Endothelial cell (in vitro differentiated cells): ENCODE measurements around the gene CBLB. TPM values are rescaled to one million over a fixed set of nuclear protein-coding genes. Genes with fewer than 3 reads are reported as not detected.
A peak's percentile ranks its signal among the peaks of the same experiment; 100 is the strongest.

Experiments
- DNase-seq: peaks from one replicate; pipeline ENCODE4 v3.0.0; 2021; ENCODE audit warnings: low spot score
- H3K27ac Mint-ChIP-seq: one replicate; pipeline ENCODE4 v1.8.0; 2021; ENCODE audit warnings: mixed read lengths, inconsistent platforms; ENCODE audit not compliant: unreplicated experiment
- H3K27me3 Mint-ChIP-seq: one replicate; pipeline ENCODE4 v1.8.0; 2021; ENCODE audit warnings: mild to moderate bottlenecking, moderate library complexity, mixed read lengths, inconsistent platforms; ENCODE audit not compliant: unreplicated experiment
- H3K36me3 Mint-ChIP-seq: one replicate; pipeline ENCODE4 v1.8.0; 2021; ENCODE audit warnings: mild to moderate bottlenecking, low read depth, mixed read lengths, inconsistent platforms; ENCODE audit not compliant: unreplicated experiment
- H3K4me1 Mint-ChIP-seq: one replicate; pipeline ENCODE4 v1.8.0; 2021; ENCODE audit warnings: mild to moderate bottlenecking, mixed read lengths, inconsistent platforms; ENCODE audit not compliant: unreplicated experiment
- H3K4me3 Mint-ChIP-seq: one replicate; pipeline ENCODE4 v1.8.0; 2021; ENCODE audit warnings: mild to moderate bottlenecking, mixed read lengths, inconsistent platforms; ENCODE audit not compliant: unreplicated experiment
- H3K9me3 Mint-ChIP-seq: one replicate; pipeline ENCODE4 v1.8.0; 2021; ENCODE audit warnings: mixed read lengths, inconsistent platforms; ENCODE audit not compliant: unreplicated experiment
- total RNA-seq: library from RNA; stranded (reverse); fragmentation: NEBNext Ultra II Directional; extraction: Animal tissue kit (Norgen Biotek cat#: 25700); gene quantifications from one replicate; pipeline ENCODE4 v1.2.1, GENCODE V29; 2021; ENCODE audit not compliant: unreplicated experiment
- TF ChIP-seq, protein P1 (sequence below): fragments of 200-600 bp; sonication (generic); IDR thresholded peaks from one replicate; pipeline ENCODE4 v1.5.0; 2021; ENCODE audit warnings: antibody characterized with exemption; ENCODE audit not compliant: unreplicated experiment

CBLB gene
- total RNA-seq, 1 donor from 2014 or later: 62.0 TPM

DNA sequence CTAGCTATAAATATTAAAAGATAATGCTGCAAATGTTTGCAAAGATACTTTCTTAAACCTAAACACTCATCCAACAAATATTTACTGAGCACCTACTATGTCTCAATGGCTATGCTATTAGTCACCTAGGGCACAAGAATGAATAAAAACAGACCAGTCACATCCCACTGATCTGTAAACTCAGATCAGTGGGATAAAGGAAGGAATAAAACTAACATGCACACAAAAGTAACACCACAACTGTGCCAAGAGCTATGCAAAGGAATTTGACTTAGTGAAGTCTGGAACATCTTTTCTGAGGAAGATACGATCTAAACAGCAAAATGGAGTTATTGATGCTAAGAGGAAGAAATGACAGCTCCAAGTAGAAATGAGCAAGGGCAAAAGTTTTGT lies 56.6 kb downstream of the CBLB start:
- H3K27ac Mint-ChIP-seq: peak overlapping the region; percentile 78
- no peak for DNase-seq
- no peaks in the 10 kb centered on the region for H3K9me3 Mint-ChIP-seq
- TF ChIP-seq, protein P1, sequence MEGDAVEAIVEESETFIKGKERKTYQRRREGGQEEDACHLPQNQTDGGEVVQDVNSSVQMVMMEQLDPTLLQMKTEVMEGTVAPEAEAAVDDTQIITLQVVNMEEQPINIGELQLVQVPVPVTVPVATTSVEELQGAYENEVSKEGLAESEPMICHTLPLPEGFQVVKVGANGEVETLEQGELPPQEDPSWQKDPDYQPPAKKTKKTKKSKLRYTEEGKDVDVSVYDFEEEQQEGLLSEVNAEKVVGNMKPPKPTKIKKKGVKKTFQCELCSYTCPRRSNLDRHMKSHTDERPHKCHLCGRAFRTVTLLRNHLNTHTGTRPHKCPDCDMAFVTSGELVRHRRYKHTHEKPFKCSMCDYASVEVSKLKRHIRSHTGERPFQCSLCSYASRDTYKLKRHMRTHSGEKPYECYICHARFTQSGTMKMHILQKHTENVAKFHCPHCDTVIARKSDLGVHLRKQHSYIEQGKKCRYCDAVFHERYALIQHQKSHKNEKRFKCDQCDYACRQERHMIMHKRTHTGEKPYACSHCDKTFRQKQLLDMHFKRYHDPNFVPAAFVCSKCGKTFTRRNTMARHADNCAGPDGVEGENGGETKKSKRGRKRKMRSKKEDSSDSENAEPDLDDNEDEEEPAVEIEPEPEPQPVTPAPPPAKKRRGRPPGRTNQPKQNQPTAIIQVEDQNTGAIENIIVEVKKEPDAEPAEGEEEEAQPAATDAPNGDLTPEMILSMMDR: no peak
- H3K4me3 Mint-ChIP-seq: no peak overlapping the region
- H3K36me3 Mint-ChIP-seq: peaks cover 6% of the 10 kb centered on the region
- no peaks in the 10 kb centered on the region for H3K27me3 Mint-ChIP-seq
- H3K4me1 Mint-ChIP-seq: peaks cover 9% of the 10 kb centered on the region

DNA sequence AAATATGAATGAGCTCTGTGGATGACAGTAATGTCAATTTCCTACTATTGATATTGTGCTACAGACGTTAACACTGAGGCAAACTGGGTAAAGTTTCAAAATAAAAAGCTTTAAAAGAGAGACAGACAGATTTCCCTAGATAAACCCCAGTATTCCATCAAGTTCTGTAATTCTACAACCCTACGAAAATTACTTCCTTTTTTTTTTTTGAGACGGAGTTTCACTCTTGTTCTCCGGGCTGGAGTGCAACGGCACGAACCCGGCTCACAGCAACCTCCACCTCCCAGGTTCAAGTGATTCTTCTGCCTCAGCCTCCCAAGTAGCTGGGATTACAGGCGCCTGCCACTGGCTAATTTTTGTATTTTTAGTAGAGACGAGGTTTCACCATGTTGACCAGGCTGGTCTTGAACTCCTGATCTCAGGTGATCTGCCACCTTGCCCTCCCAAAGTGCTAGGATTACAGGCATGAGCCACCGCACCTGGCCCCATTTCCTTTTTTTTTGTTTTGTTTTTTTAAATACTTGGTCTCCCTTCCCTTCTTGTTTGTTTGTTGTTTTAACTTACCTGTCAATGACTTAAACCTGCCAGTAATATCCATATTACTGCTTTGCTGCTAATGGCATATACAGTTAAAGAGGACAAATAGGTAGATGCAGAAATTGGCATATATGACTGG lies 57.2 kb downstream of the CBLB start:
- H3K27ac Mint-ChIP-seq: no peak overlapping the region

GRCh38 chr3:105809208-105809888 lies 59.5 kb downstream of the CBLB start:
- H3K4me3 Mint-ChIP-seq: no peak overlapping the region
- H3K27me3 Mint-ChIP-seq: no peaks in the 10 kb centered on the region
- no peaks in the 10 kb centered on the region for H3K36me3 Mint-ChIP-seq
- DNase-seq: no peak
- TF ChIP-seq, protein P1: no peak
- no peak overlapping the region for H3K27ac Mint-ChIP-seq
- peaks cover 9% of the 10 kb centered on the region for H3K4me1 Mint-ChIP-seq
- no peaks in the 10 kb centered on the region for H3K9me3 Mint-ChIP-seq

More for the DNA sequence above, 57.2 kb downstream of the CBLB start:
- TF ChIP-seq, protein P1: no peak
- H3K36me3 Mint-ChIP-seq: peaks cover 6% of the 10 kb centered on the region
- H3K27me3 Mint-ChIP-seq: no peaks in the 10 kb centered on the region
- H3K4me1 Mint-ChIP-seq: peaks cover 9% of the 10 kb centered on the region
- DNase-seq: no peak
- no peaks in the 10 kb centered on the region for H3K9me3 Mint-ChIP-seq
- no peak overlapping the region for H3K4me3 Mint-ChIP-seq

- DNase-seq: no peak
- TF ChIP-seq, protein P1: no peak
- Mint-ChIP-seq H3K36me3 (no peaks in the 10 kb centered on the region), H3K9me3 (no peaks in the 10 kb centered on the region), H3K27ac (no peak overlapping the region), H3K4me1 (peaks cover 4% of the 10 kb centered on the region), H3K27me3 (no peaks in the 10 kb centered on the region), H3K4me3 (no peak overlapping the region)
Measured at GRCh38 chr3:105807701-105808100, 61.1 kb downstream of the CBLB start.

GRCh38 chr3:105807146-105807545 lies 61.7 kb downstream of the CBLB start:
- H3K27me3 Mint-ChIP-seq: no peaks in the 10 kb centered on the region
- TF ChIP-seq, protein P1: no peak
- H3K9me3 Mint-ChIP-seq: no peaks in the 10 kb centered on the region
- no peak overlapping the region for H3K27ac Mint-ChIP-seq
- no peak overlapping the region for H3K4me3 Mint-ChIP-seq
- no peak for DNase-seq
- H3K4me1 Mint-ChIP-seq: peaks cover 4% of the 10 kb centered on the region
- H3K36me3 Mint-ChIP-seq: no peaks in the 10 kb centered on the region
